Stimulated activated CD4-positive, alpha-beta T cell treated with anti-CD3 and anti-CD28 coated beads, Interleukin-2, amount 100 ng/mL, for 24 hours (primary cell): Measurements from ENCODE around the gene B3GNT8.
"Not testable (repeated sequence)": the region's sequence is repeated elsewhere in the genome, so short reads cannot be mapped to it uniquely, and the experiment has no call there.

Experiments used
- DNase-seq, 2 donors: peaks; one replicate each; pipeline ENCODE4 v3.0.0-alpha.2; 2020

The B3GNT8 gene

DNA sequence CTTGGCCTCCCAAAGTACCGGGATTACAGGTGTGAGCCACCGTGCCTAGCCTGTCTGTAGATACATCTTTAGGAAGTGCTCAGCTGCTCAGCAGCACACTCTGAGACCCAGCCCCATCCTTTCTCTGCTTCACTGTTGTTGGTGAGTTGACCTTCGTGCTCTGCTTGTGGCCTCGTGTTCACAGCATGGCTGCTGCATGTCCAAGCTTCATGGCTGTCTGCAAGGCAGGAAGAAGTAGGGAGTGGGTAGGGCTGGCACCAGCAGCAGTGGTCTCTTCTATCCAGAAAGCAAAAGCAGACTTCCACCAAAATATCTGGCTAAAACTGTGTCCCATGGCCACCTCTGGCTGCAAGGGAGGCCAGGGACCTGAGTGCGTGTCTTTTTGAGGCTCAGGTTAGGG, 14.2 kb downstream of the B3GNT8 start:
- DNase-seq, result no peak

DNA sequence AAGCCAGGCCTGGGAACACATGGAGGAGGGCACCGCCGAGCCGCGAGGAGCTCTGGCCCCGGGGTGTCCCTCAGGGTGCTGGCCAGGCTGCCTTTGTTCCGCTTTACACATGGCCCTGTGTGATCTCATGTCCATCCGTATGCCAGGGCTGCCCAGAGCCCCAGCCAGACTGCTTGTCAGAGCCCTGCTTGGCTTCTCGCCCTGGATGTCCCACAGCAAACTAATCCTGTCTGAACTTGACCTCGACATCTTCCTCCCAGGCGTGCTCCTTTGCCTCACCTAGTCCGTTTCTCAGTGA, 15.3 kb downstream of the B3GNT8 start:
- DNase-seq, result no peak

DNA sequence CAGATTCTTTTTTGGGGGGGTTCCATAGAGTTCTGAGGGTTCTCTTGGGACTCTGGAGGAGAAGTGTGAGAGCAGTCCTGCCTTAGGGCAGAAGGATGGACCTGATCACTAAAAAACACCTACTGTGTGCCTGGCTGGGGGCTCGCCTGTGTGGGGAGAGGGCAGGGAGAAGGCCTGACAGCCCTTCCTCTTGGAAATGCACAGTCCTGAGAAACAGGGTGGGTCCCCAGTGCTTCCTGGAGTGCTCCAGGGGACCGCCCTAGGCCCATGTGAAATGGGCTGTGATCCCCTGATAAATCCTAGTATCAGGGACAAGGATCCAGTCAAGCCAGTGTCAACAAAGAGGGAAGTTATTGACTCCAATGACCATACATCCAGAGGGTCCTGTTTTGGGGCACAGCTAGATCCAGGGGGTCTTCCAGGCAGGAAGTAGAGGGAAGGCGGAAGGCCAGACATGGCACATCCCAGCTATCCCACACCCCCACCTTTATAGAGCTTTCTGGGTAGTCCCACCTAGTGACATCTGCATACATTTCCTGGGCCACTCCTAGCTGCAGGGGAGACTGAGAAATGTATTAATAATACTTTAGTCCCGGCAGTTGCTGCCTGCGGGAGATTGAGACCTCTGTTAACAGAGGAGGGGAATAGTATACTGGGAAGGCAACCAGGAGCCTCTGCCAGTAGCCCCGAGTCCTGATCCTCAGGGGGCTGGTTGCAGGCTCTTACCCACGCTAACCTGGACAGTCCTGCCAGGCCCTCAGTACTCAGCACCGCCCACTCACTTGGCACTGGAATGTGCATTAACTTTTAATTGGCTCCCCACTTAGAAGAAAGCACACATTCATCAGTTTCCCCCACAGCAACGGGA, 15.8 kb downstream of the B3GNT8 start:
- no peak for DNase-seq

DNA sequence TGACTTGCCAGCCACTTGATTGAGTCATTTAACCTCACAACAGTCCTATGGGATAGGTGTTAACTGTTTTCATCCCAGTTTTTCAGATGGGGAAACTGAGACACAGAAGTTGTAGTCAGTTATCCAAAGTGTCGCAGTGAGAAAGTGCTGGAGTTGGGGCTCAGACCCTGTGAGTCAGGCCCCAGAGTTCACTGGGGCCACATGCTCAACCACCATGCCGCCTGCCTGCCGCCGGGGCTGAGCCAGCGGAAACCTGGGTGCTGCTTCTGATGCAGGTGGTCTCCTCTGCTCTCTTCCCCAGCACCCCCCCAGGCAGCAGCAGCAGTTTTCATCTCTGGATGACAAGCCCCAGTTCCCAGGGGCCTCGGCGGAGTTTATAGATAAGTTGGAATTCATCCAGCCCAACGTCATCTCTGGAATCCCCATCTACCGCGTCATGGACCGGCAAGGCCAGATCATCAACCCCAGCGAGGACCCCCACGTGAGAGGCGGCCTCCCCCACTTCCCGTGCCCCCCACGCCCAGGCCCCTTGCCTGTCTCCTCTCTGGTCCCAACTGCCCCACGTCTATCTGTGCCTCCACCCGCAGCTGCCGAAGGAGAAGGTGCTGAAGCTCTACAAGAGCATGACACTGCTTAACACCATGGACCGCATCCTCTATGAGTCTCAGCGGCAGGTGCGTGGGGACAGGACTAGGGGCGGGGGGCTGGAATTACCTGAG, 16.7 kb downstream of the B3GNT8 start:
- no peak for DNase-seq

DNA sequence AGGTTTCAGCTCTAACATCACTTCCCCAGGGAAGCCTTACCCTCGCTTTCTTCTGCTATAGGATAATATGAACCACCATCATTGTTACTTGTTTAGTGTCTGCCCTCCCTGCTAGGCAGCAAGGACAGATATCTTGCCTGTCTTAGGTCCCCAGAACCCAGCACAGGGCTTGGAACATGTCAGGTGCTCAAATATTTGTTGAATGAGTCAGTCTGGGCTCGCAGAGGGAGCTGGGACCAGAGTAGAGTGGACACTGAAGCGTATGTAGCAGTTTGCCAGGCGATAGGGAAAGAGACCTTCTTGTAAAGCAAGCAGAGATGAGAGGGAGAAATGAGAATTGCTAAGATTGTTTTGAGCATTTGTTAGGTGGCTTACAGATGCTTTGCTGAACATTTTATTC, 17.9 kb downstream of the B3GNT8 start:
- DNase-seq, result no peak

DNA sequence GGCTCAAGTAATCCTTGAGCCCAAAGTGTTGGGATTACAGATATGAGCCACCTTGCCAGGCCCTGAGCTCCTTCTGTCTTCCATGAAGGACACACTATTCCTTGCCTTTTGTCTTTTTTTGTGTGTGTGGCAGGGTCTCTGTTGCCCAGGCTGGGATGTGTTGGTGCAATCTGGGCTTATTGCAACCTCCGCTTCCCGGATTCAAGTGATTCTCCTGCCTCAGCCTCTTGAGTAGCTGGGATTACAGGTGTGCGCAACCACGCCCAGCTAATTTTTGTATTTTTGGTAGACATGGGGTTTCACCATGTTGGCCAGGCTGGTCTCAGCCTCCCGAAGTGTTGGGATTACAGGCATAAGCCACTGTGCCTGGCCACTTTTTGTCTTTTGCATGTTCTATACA, 18.3 kb downstream of the B3GNT8 start:
- DNase-seq, result not testable (repeated sequence)

DNA sequence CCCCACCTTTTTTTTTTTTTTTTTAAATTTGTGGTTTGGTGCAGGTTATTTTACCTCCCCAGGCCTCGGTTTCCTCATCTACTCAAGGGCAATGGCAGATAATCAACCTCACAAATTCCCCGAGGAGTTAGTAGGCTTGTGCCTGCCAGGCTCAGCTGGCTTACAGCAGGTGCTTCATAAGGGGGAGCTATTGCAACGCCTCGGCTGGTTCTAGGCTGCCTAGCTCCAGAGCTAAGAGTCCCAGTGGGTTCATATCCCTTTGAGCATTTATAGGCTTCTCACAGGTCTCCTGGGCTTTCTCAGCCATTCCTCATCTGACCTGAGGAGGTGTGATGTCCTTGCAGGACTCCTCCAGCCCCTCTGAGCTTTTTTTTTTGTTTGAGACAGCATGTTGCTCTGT, 18.9 kb downstream of the B3GNT8 start:
- DNase-seq, result no peak

DNA sequence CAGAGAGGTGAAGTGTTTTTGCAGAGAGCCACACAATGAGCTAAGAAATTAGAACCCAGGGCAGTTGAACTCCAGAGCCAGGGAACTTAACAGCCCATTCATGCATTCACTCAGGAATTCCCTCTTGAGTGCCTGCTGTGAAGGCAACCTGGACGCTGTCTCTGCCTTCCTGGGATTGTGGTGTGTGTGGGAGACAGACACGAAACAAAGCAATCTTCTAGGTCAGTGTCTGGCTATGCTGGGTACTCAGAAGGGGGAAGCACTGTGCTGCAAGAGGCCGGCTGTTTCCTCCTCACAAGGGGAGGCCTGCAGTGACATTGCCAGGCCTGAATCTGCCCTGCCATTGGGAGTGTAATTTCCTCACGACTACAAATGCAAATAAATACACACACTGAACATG, 19.9 kb downstream of the B3GNT8 start:
- DNase-seq, result no peak

DNA sequence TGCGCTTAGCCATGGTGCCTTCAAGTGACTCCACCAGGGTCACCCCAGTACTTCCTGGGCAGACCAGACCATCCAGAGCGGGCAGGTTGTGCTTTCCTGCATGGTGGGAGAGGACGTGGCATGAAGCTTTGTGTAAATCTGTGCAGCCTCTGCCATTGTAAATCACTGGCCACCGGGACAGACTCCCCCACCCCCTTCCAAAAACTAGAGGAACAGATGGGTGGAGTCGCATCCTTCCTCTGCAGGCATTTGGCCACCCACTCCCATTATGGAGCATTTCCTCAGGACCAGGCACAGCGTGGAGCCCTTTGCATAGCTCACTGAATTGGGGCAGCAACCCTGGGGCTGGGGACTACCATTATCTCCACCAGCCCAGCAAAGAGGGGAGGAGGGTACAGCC, 21.4 kb downstream of the B3GNT8 start:
- no peak for DNase-seq

DNA sequence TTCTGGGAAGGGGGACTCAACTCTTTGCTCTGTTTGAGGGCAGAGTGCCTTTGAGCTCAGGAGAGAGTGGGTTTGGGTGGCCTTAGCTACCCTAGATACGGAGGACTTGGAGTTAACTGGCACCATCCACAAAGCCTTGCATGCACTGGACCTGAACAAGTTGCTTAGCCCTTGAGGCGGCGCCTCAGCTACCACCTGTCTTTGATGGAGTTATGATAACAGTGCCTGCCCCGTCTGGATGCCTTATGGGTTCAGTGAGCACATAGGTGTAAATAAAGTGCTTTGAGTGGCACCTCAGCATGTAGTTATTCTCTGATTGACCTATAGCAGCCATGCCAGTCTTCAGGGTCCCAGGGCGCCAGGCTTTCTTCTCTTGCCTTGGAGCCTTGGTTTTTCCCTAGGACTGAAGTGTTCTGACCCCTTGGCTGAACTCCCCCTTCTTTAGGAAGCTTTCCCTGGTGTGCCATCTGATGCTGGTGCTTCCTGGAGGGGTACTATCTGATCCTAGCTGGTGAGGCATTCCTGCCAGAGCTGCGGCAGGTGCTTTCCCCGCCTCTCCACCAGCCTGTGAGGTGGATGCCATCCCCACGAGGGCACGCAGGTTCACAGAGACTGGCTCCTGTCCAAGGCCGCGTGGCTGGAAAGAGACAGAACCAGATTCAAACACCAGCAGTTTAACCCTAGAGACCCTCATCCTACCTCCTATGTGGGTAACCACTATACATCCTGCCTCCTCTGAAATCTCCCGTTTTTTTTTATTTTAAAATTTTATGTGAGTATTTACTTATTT, 23.8 kb downstream of the B3GNT8 start:
- no peak for DNase-seq

DNA sequence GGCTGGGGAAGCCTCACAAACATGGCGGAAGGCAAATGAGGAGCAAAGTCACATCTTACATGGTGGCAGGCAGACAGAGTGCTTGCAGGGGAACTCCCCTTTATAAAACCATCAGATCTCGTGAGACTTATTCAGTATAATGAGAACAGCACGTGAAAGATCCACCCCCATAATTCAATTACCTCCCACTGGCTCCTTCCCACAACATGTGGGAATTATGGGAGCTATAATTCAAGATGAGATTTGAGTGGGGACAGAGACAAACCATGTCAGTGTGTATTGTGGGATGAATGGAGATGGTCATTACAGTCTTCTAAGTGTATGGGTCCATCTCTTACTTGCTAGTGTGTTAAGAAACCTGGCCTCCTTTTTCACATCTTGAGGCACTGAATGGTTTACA, 25.2 kb downstream of the B3GNT8 start:
- no peak for DNase-seq

DNA sequence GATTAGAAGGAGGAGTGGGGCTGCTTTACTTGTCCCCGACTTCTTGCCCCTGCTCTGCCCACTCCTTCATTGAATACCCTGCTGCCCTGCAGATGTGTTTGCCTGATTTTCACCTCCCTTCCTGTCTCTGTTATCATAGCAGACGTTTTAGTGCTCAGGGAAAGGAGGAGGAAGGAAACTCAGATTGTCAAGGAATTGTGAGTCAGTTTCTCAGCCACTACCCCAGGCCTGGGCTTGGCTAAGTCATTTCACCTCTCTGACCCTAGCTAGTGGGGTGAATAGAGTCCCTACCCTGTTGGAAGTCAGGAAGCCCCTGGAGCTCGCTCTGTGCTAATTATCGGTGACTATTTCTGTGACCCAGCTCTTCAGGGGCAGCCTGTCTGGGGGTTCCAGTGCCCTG, 25.7 kb downstream of the B3GNT8 start:
- DNase-seq, result no peak

DNA sequence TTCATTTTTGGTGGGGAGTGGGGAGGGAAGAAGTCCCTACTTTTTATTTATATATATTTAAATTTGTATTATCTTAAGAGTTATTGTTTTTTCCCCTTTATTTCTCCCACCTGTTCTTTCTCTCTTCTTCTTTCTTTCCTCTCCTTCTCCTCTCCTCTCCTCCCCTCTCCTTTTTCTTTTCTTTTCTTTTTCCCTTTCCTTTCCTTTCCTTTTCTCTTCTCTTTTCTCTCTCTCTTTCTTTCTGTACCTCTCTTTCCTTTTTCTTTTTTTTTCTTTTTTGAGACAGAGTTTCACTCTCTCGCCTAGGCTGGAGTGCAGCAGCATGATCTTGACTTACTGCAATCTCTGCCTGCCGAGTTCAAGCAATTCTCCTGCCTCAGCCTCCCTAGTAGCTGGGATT, 27.6 kb downstream of the B3GNT8 start:
- no peak for DNase-seq

DNA sequence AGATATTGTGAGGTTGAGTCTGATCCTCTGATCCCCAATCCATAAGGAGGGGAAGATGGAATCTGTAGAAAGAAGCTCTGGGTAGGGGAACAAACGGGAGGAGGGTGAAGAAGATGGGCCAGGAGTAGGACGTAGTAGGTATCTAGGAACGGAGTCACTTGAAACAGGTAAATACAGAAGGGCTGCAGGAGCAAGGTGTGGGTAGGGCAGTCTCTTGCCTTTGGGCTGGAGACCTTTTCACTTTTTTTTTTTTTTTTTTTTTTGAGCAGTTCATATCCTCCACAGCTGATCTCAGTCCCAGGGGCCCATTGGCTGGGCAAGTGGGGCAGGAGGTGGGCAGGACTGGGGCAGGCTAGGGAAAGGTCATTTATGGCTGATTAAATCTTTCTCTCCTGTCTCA, 28.1 kb downstream of the B3GNT8 start:
- DNase-seq, result no peak

DNA sequence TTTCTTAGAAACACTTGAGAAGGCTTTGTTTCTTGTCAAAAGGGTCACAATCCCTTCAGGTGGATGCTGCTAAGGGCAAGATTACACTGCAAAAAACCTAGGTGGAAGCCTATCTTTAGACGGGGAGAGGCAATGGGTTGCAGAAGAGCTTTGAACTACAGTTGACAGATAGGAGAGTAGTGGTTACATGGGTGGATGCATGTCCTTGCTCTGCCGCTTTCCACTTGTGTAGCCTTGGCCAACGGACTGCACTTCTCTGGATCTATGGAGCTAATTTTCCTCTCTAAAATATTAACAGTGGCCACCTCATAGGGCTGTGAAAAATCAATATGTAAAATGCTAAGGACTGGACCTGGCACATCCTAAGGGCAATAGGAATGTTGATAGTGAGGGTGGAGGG, 28.6 kb downstream of the B3GNT8 start:
- DNase-seq, result no peak

DNA sequence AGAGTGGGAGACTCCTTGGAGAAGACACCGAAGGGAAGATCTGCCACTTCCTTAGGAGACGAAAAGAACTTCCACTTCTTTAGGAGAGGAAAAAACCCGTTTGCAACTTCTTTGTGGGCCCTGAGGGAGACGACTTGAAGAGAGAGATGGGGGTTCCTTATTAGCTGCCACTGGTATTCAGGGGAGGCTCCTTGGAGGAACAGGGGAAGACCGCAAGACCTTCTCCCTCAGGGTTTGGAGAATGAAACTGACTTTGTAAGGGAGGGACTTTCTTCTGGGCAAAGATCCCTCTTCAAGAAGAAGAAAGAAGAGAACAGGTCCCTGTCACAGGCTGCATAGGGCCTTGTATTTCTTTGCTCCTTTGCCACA, 29.1 kb downstream of the B3GNT8 start:
- no peak for DNase-seq

DNA sequence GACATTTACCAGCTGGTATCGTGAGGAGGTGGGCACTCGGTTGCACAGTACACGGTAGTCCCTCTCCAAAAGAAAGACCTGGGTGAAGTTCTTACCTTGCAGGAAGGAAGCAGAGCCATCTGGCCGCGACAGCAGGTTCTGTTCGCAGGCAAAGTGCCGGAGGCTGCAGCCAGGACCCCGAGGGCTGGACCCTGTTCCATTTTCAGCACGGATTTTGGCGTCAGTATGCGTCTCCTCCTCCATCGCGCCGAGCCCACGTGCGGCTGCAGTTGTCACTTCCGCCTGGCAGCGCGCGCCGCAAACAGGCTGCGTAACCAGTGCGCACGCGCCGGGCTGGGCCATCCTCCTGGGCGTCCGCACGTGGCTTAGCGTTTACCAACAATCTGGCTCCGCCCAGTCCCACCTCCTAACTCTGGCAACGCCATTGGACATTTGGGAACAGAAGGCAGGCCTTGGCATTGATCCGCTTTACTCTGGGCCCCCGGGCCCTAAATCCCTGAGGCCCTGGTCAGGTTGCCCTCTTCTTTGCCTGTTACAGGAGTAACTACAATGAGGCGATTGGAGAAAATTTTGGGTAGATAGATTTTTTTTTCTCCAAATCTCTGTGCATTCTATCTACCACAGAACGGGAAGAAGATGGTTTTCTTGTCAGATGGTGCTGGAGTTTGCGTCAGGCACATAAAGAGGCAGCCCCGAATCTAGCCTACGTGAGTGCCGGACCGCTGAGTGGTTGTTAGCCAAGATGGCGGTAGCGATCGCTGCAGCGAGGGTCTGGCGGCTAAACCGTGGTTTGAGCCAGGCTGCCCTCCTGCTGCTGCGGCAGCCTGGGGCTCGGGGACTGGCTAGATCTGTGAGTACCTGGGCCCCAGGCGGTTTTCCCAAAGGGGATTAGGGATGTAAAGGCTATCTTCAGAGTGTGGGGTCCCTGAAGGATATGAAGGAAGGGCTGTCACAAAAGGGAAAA, 29.8 kb downstream of the B3GNT8 start, which contains the start of the genes BCKDHA and EXOSC5:
BCKDHA (plus strand) TSS at position 733 of the 964 bp plus-strand sequence; CDS start at position 743, 10 bp downstream.
EXOSC5 (minus strand) TSS at position 274 of the 964 bp plus-strand sequence; CDS start at position 243, 31 bp downstream.
- DNase-seq, result peak; percentile 99

DNA sequence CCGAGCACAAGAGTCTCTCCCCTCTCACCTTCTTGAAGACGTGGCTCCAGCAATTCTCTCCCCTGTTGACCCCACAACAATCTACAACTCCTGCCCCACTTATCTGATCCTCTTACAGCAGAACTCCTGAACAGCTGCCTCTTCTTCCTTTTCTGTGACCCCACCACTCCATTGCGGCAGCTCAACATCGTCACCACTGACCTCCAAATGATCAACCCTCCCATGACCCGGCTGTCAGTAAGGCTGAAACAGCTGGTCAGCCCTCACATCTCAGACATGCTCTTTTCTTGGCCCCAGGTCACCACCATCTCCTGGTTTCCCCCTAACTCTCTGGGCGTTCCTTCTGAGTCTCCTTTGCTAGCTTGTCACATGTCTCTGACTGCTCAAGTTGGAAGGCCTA, 31.8 kb downstream of the B3GNT8 start:
- no peak for DNase-seq

DNA sequence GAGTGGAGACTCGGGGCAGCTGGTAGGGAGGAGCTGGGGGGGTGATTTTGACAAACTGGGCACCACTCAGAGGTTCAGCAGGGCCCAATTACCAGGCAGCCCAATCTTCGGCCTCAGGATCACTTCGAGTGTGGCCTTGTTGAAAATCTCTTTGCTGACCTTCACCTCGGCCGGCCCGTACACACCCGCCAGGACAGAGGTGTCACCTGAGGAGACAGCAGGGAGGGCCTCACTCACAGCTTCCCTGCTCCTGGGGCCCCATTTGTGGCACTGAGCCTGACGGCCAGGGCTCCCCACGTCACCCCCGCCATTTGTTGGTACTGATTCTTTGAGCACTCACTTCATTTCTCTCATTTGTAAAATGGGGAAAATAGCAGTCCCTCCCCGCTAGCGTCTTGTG, 34.4 kb downstream of the B3GNT8 start:
- DNase-seq, result no peak

DNA sequence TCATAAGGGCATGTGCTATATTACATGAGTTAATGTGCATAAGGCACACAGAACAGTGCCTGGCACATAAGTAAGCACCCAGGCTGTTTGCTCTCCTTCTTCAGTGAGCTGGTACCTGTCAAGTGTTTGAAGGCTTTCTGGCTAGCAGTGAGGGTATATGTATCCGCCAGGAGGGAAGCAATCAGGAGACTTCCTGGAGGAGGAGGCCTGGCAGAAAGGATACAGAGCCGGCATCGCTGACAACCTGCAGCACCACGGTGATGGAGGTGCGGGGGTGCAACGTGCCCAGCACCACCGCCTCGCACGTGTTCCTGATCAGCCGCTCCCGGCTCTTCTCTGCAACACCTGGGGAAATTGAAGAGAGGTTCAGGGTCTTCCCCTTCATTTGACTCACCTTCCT, 35.6 kb downstream of the B3GNT8 start:
- DNase-seq, result no peak

DNA sequence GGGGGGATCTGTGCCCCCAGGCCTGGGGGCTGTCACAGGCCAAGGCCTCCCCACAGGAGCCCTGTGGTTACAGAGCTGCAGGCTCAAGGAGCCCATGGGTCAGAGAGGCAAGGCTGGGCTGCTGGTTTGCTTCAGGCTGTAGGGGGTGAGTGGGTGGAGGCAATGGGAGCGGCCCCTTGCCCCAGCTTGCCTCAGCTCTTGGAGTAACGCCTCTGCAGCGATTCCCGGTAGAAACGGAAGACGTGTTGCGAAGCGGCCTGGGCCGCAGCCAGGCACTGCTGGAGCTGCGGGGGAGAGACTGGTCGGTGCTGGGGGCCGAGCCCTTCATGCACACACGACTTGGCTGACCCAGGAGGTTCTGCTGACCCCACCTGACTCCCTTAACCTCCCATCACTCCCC, 40.7 kb downstream of the B3GNT8 start:
- DNase-seq, result no peak

DNA sequence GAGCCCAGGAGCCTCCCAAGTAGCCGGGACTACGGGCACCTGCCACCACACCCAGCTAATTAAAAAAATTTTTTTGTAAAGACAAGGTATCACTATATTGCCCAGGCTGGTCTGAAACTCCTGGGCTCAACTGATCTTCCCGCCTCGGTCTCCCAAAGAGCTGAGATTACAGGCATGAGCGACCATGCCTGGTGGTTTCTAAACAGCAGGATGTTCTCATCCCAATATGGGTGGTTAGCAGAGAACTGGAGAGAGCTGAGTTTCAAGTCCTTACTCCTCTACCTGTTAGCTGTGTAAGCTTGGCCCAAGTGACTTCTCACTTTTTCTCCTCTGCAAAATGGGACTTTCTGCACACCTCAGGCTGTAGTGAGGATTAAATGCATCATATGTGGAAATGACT, 42.8 kb downstream of the B3GNT8 start:
- no peak for DNase-seq
